ENCODE results near the gene CCDC92B.

DNA sequence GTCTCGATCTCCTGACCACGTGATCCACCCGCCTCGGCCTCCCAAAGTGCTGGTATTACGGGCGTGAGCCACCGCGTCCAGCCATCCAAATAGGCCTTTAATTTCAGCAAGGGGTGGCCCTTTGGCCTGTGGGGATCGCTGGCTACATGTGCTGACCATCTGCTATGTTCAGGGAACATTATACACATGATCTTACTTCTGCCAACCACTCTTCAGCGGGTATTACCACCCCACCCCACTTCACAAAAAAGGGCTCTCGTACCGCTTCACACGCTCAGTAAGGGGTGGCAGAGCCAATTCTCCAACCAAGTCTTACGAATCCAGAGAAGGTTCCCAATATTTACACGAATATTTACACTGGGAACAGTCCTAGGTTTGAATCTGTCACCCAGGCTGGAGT is 11.8 kb downstream of the CCDC92B start:
- TF ChIP-seq, protein P1, sequence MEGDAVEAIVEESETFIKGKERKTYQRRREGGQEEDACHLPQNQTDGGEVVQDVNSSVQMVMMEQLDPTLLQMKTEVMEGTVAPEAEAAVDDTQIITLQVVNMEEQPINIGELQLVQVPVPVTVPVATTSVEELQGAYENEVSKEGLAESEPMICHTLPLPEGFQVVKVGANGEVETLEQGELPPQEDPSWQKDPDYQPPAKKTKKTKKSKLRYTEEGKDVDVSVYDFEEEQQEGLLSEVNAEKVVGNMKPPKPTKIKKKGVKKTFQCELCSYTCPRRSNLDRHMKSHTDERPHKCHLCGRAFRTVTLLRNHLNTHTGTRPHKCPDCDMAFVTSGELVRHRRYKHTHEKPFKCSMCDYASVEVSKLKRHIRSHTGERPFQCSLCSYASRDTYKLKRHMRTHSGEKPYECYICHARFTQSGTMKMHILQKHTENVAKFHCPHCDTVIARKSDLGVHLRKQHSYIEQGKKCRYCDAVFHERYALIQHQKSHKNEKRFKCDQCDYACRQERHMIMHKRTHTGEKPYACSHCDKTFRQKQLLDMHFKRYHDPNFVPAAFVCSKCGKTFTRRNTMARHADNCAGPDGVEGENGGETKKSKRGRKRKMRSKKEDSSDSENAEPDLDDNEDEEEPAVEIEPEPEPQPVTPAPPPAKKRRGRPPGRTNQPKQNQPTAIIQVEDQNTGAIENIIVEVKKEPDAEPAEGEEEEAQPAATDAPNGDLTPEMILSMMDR (IDR thresholded peaks at IDR 0.05): no peak
- no peak for TF ChIP-seq EZH2phosphoT487 (IDR thresholded peaks at IDR 0.05)
- TF ChIP-seq EZH2 (IDR thresholded peaks at IDR 0.05): no peak

Measured in neural progenitor cell (in vitro differentiated cells).